Activated CD4-positive, alpha-beta memory T cell treated with anti-CD3 and anti-CD28 coated beads, Interleukin-2, amount 10 ng/mL, durations not matched to agents 7 days and 5 days (primary cell): ENCODE data around the gene NAPB. TPM values are rescaled to one million over a fixed set of nuclear protein-coding genes. Genes with fewer than 3 reads are reported as not detected.
A peak's percentile ranks its signal among the peaks of the same experiment; 100 is the strongest.
"Not testable (repeated sequence)": the region's sequence is repeated elsewhere in the genome, so short reads cannot be mapped to it uniquely, and the experiment has no call there.

ENCODE experiments used
- CTCF ChIA-PET: fragments of 350-600 bp; sonication (Branson Sonifier 250); formaldehyde crosslinking; loops from one replicate; lab custom pipeline; 2021; ENCODE audit warnings: antibody characterized with exemption, inconsistent platforms; lab: Charles Lee
- POLR2A ChIA-PET: fragments of 350-600 bp; sonication (Branson Sonifier 250); formaldehyde crosslinking; loops from one replicate; lab custom pipeline; 2021; ENCODE audit warnings: antibody characterized with exemption; lab: Charles Lee
- DNase-seq: peaks from one replicate; pipeline ENCODE4 v3.0.0-alpha.2; 2020
- H3K27ac Mint-ChIP-seq: one replicate; pipeline ENCODE4 v1.8.0; 2021; ENCODE audit warnings: mild to moderate bottlenecking, mixed read lengths
- H3K27me3 Mint-ChIP-seq: one replicate; pipeline ENCODE4 v1.8.0; 2021; ENCODE audit warnings: mixed read lengths
- H3K36me3 Mint-ChIP-seq: one replicate; pipeline ENCODE4 v1.8.0; 2021; ENCODE audit warnings: low read depth, mixed read lengths
- H3K4me1 Mint-ChIP-seq: one replicate; pipeline ENCODE4 v1.8.0; 2021; ENCODE audit warnings: mixed read lengths
- H3K4me3 Mint-ChIP-seq: one replicate; pipeline ENCODE4 v1.8.0; 2021; ENCODE audit warnings: mild to moderate bottlenecking, mixed read lengths
- H3K9me3 Mint-ChIP-seq: one replicate; pipeline ENCODE4 v1.8.0; 2021; ENCODE audit warnings: mixed read lengths
- total RNA-seq, 2 experiments: library from RNA; stranded (reverse); gene quantifications; one replicate each; pipeline ENCODE4 v1.2.3, GENCODE V29; 2021

The NAPB gene
- total RNA-seq, 2 experiments from 2014 or later = 16.0 TPM

- ChIA-PET POLR2A (interaction anchor here (1.1 to 5.6 kb wide), 4 partner anchors 9 to 60 kb away, joined by 3 to 82 read pairs (median 23); partner anchors contain the start of genes NAPB and NXT1), CTCF (interaction anchor here (1.6 to 4.7 kb wide), 3 partner anchors 9 to 62 kb away, joined by 7 to 54 read pairs (median 27); partner anchors contain the start of genes NAPB and NXT1)
- Mint-ChIP-seq H3K27ac (no peak overlapping the region), H3K27me3 (no peaks in the 10 kb centered on the region), H3K9me3 (no peaks in the 10 kb centered on the region), H3K4me1 (peaks cover 50% of the 10 kb centered on the region), H3K4me3 (no peak overlapping the region), H3K36me3 (peaks cover 30% of the 10 kb centered on the region)
- DNase-seq = no peak
Measured at GRCh38 chr20:23358923-23359593, 62.2 kb downstream of the NAPB start.

- H3K27ac Mint-ChIP-seq = peak overlapping the region; percentile 79
- H3K36me3 Mint-ChIP-seq = peaks cover 34% of the 10 kb centered on the region
- H3K4me1 Mint-ChIP-seq = peaks cover 47% of the 10 kb centered on the region
- H3K4me3 Mint-ChIP-seq = peak overlapping the region; percentile 59
- no peak for DNase-seq
- ChIA-PET POLR2A (interaction anchor here (1.1 to 5.6 kb wide), 5 partner anchors 8 to 61 kb away, joined by 3 to 82 read pairs (median 7); partner anchors contain the start of genes NAPB and NXT1), CTCF (interaction anchor here (1.6 to 4.7 kb wide), 4 partner anchors 8 to 89 kb away, joined by 5 to 54 read pairs (median 17); partner anchors contain the start of genes NAPB and NXT1)
- H3K9me3 Mint-ChIP-seq = no peaks in the 10 kb centered on the region
- no peaks in the 10 kb centered on the region for H3K27me3 Mint-ChIP-seq
Measured at GRCh38 chr20:23358563-23358906, 62.8 kb downstream of the NAPB start.

DNA sequence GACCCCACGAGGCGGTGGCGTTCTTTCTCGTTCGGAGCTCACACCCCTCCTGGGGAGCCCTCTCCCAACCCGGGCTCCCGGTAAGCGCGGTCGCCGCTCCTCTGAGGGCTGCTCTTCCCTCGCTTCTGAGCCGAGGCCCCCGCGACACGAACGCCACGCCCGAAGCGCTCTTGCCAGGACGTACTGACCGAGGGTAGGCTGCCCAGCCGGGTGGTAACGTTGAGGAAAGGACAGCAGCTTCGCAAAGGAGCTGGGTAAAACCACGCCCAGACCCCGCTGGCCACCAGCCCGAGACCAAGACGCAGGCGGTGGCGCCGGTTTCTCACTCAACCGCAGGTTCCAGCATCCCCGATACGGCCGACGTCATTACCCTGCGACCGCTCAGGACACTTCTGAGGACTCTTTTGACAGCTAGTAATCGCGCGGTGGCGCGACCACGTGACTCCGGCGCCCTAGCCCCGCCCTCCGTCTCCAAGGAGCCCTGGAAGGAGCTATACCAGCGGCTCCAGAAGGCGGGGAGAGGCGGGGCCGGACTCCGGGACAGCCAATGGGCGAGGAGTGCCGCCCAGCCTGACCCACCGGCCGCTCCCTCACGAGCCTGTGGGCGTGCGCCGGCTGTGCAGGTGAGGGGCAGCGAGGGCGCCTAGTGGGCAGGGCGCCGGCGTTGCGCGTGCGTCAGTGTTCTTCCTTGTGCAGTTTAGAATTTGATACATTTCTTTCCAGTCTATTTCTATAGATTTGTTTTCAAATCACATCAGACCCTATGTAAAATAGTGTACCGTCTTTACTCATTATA, 63.3 kb downstream of the NAPB start:
- Mint-ChIP-seq H3K4me1 (peaks cover 43% of the 10 kb centered on the region), H3K27ac (peak overlapping the region; percentile 94), H3K36me3 (peaks cover 29% of the 10 kb centered on the region), H3K4me3 (peak overlapping the region; percentile 93), H3K9me3 (no peaks in the 10 kb centered on the region), H3K27me3 (no peaks in the 10 kb centered on the region)
- DNase-seq = peak; percentile 100
- ChIA-PET CTCF (interaction anchor here (0.6 to 4.7 kb wide), 6 partner anchors 8 to 89 kb away, joined by 3 to 54 read pairs (median 6); partner anchors contain the start of genes NAPB and NXT1), POLR2A (interaction anchor here (0.6 to 5.6 kb wide), 7 partner anchors 7 to 61 kb away, joined by 3 to 82 read pairs (median 4); partner anchors contain the start of genes NAPB and NXT1)

DNA sequence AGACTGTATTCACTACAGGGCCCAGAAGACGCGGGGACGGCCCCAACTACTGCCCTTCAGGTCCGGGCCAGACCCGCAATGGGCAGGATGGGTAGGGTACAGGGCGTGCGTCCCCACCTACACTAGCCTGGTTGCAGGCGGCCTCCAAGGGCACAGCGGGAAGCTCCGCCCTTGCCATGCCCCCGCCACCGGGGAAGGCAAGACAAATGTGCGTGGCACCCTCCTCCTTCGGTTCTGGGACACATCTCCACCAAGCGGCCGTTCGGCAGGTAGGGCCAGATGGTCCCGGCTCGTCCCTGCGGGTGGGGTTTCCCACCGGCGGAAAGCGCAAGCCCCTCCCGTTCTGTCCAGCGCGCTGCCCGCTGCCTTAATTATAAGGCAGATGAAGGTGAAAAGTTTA, 65.1 kb downstream of the NAPB start:
- CTCF ChIA-PET = interaction anchor here (3.6 kb wide), 1 partner anchor 65 kb away, joined by 27 read pairs; the partner anchor contains the start of gene NAPB
- Mint-ChIP-seq H3K4me1 (peaks cover 49% of the 10 kb centered on the region), H3K9me3 (no peaks in the 10 kb centered on the region), H3K36me3 (peaks cover 31% of the 10 kb centered on the region), H3K4me3 (no peak overlapping the region), H3K27ac (peak overlapping the region; percentile 44), H3K27me3 (no peaks in the 10 kb centered on the region)
- POLR2A ChIA-PET = interaction anchor here (2.0 to 3.5 kb wide), 2 partner anchors 63 to 65 kb away, joined by 4 to 42 read pairs; partner anchors contain the start of gene NAPB
- no peak for DNase-seq

DNA sequence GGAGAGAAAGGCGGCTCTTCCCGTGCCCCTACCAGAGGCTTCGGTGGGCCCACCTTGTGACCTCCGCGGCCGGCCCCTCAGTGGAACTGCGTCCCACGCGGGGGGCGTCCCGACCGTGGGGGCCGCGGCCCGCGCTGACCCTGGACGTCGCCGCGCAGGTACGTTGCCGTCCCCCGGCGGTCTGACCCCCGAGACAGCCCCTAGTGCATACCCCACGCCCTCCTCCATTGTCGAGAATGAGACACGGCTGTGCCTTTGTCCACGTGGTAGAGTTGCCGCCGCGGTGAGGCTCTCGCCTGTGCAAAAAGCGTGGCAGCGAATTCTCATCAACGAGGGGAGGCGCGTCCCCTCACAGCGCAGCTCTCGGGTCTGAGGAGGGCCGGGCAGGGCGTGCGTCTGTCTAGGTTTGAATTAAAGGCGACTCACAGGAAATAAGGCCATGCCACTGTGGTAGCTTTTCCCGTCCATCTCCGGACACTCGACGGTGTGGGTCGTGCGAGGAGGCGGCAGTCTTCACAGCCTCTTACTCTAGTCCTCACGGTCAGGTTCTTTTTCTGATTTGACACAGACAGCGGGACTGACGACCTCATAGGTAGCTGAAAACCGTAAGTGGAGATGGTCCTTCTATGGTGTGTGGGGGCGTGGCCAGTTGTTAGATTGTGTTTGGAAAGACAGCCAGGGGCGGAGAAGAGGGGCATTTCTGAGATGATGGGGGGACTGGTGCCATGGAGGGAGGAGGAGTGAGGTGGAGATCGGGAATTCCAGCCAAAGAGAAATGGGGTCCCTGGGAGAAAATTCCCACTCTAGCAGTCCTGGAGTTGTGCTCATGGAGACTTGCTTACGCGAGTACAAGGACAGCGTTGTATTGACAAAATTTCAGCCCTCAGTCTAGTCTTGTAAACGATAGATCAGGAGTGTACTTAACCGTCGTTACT, 70.1 kb downstream of the NAPB start:
- peak overlapping the region; percentile 86 for H3K4me3 Mint-ChIP-seq
- H3K27ac Mint-ChIP-seq = peak overlapping the region; percentile 85
- CTCF ChIA-PET = interaction anchor here (0.9 to 3.3 kb wide), 7 partner anchors 9 to 256 kb away, joined by 3 to 79 read pairs (median 14); partner anchors contain the start of genes GZF1 and NAPB
- DNase-seq = peak; percentile 68
- H3K27me3 Mint-ChIP-seq = no peaks in the 10 kb centered on the region
- H3K4me1 Mint-ChIP-seq = peaks cover 40% of the 10 kb centered on the region
- H3K9me3 Mint-ChIP-seq = no peaks in the 10 kb centered on the region
- H3K36me3 Mint-ChIP-seq = peaks cover 27% of the 10 kb centered on the region
- POLR2A ChIA-PET = interaction anchor here (0.8 to 4.7 kb wide), 13 partner anchors 9 to 661 kb away, joined by 3 to 122 read pairs (median 5); partner anchors contain the start of genes GZF1 and NAPB

- Mint-ChIP-seq H3K27me3 (no peaks in the 10 kb centered on the region), H3K4me1 (peaks cover 35% of the 10 kb centered on the region), H3K4me3 (peak within 1 kb of the TSS; percentile 86), H3K9me3 (no peaks in the 10 kb centered on the region), H3K27ac (peak within 1 kb of the TSS; percentile 100), H3K36me3 (peaks cover 19% of the 10 kb centered on the region)
- ChIA-PET CTCF (interaction anchor here (0.8 to 3.3 kb wide), 22 partner anchors 9 to 1581 kb away, joined by 3 to 79 read pairs (median 5); partner anchors contain the start of genes CD93, GZF1 and NAPB), POLR2A (interaction anchor here (0.7 to 4.7 kb wide), 22 partner anchors 9 to 677 kb away, joined by 3 to 122 read pairs (median 4); partner anchors contain the start of genes GZF1 and NAPB)
- peak; percentile 96 for DNase-seq
Measured at GRCh38 chr20:23350196-23350903, 70.9 kb downstream of the NAPB start, which contains the start of gene NXT1. Gene NXT1 (plus strand): TSS chr20:23350791. CDS start chr20:23354042, 3,251 bp downstream.

GRCh38 chr20:23349338-23350195, 71.7 kb downstream of the NAPB start:
- ChIA-PET POLR2A (interaction anchor here (0.7 to 4.7 kb wide), 22 partner anchors 9 to 678 kb away, joined by 3 to 122 read pairs (median 4); partner anchors contain the start of genes GZF1 and NAPB), CTCF (interaction anchor here (0.8 to 3.3 kb wide), 21 partner anchors 9 to 1582 kb away, joined by 3 to 79 read pairs (median 6); partner anchors contain the start of genes CD93, GZF1 and NAPB)
- Mint-ChIP-seq H3K27me3 (no peaks in the 10 kb centered on the region), H3K27ac (peak overlapping the region; percentile 100), H3K9me3 (no peaks in the 10 kb centered on the region), H3K4me3 (peak overlapping the region; percentile 86), H3K4me1 (peaks cover 35% of the 10 kb centered on the region), H3K36me3 (peaks cover 14% of the 10 kb centered on the region)
- peak; percentile 77 for DNase-seq

DNA sequence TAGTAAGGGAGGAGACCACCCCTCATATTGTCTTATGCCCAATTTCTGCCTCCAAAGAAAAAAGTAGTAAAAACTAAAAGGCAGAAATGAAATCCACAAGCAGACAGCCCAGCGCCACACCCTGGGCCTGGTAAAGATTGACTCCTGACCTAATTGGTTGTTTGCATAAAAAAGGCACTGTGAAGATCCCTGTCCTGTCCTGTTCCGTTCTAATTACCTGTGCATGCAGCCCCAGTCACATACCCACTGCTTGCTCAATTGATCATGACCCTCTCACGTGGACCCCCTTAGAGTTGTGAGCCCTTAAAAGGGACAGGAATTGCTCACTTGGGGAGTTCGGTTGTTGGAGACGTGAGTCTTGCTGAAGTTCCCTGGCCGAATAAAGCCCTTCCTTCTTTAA, 72.8 kb downstream of the NAPB start:
- not testable (repeated sequence) for H3K36me3 Mint-ChIP-seq, H3K27me3 Mint-ChIP-seq, H3K9me3 Mint-ChIP-seq, DNase-seq
- peak overlapping the region; percentile 42 for H3K4me3 Mint-ChIP-seq
- H3K27ac Mint-ChIP-seq = peak overlapping the region; percentile 100
- POLR2A ChIA-PET = interaction anchor here (2.1 to 4.7 kb wide), 2 partner anchors 8 to 71 kb away, joined by 8 to 122 read pairs; partner anchors contain the start of gene NAPB
- H3K4me1 Mint-ChIP-seq = peaks cover 33% of the 10 kb centered on the region
- CTCF ChIA-PET = interaction anchor here (1.2 to 3.3 kb wide), 4 partner anchors 11 to 98 kb away, joined by 3 to 79 read pairs (median 34); partner anchors contain the start of genes GZF1 and NAPB

GRCh38 chr20:23347791-23348190, 73.5 kb downstream of the NAPB start:
- no peaks in the 10 kb centered on the region for H3K9me3 Mint-ChIP-seq
- no peaks in the 10 kb centered on the region for H3K27me3 Mint-ChIP-seq
- H3K36me3 Mint-ChIP-seq = peaks cover 4% of the 10 kb centered on the region
- H3K4me1 Mint-ChIP-seq = peaks cover 29% of the 10 kb centered on the region
- ChIA-PET CTCF (interaction anchor here (1.2 kb wide), 1 partner anchor 74 kb away, joined by 3 read pairs; the partner anchor contains the start of gene NAPB), POLR2A (no interaction called here)
- no peak overlapping the region for H3K27ac Mint-ChIP-seq
- DNase-seq = no peak
- H3K4me3 Mint-ChIP-seq = no peak overlapping the region

DNA sequence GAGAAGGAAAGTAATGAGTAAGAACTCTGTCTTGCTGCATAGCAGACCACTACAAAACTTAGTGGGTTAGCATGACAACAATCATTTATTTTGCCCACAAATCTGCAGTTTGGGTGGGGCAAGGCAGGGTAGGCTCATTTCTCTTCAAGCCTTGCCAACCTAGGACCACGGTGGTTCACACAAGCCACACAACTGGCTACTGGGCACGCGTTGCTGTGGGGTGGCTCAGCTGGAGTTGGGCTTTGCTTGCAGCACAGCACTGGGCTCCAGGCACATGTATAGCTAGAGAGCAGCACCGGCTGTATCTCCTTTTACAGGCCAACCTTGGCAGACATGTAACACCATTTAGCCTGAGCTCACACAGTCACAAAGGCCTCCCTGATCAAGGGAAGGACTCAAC, 75.3 kb downstream of the NAPB start:
- H3K36me3 Mint-ChIP-seq = no peaks in the 10 kb centered on the region
- ChIA-PET POLR2A (no interaction called here), CTCF (interaction anchor here (0.6 to 0.9 kb wide), 2 partner anchors 12 to 32 kb away, joined by 3 read pairs; no protein-coding TSS in a partner anchor)
- no peaks in the 10 kb centered on the region for H3K27me3 Mint-ChIP-seq
- no peak overlapping the region for H3K27ac Mint-ChIP-seq
- no peak overlapping the region for H3K4me3 Mint-ChIP-seq
- DNase-seq = no peak
- H3K9me3 Mint-ChIP-seq = no peaks in the 10 kb centered on the region
- peaks cover 18% of the 10 kb centered on the region for H3K4me1 Mint-ChIP-seq
